ENCODE data around the gene OCLN. TPM values are rescaled to one million over a fixed set of nuclear protein-coding genes. Genes with fewer than 3 reads are reported as not detected.
"Not testable (repeated sequence)": the region's sequence is repeated elsewhere in the genome, so short reads cannot be mapped to it uniquely, and the experiment has no call there.

Gene OCLN
- total RNA-seq (2014; rRNA removed; shearing (Covaris generic)) = 33.3 and 39.9 TPM in 2 replicates

GRCh38 chr5:69492391-69492922, at the start of gene OCLN:
Gene OCLN (plus strand): TSS chr5:69492790. CDS start chr5:69504245, 11,455 bp downstream.
- H3K36me3 ChIP-seq (replicated peaks; ENCODE audit: control insufficient read depth, insufficient read depth, low read length) = no peaks in the 10 kb centered on the region
- H3K27me3 ChIP-seq (ENCODE audit: control insufficient read depth, insufficient read depth, low read length) = no peaks in the 10 kb centered on the region
- H3K4me3 ChIP-seq (ENCODE audit: insufficient read depth, low read depth, low read length) = peak within 1 kb of the TSS; percentile 94
- peak; percentile 98 for DNase-seq

GRCh38 chr5:69444127-69444754, 48.3 kb upstream of the OCLN start:
- DNase-seq = no peak
- no peak overlapping the region for H3K4me3 ChIP-seq (ENCODE audit: insufficient read depth, low read depth, low read length)
- no peaks in the 10 kb centered on the region; the same call in 1 of the 2 replicates for H3K36me3 ChIP-seq (replicated peaks; ENCODE audit: control insufficient read depth, insufficient read depth, low read length)
- no peaks in the 10 kb centered on the region for H3K27me3 ChIP-seq (ENCODE audit: control insufficient read depth, insufficient read depth, low read length)

- Histone ChIP-seq H3K36me3 (replicated peaks; ENCODE audit: control insufficient read depth, insufficient read depth, low read length) (no peaks in the 10 kb centered on the region), H3K27me3 (ENCODE audit: control insufficient read depth, insufficient read depth, low read length) (no peaks in the 10 kb centered on the region), H3K4me3 (ENCODE audit: insufficient read depth, low read depth, low read length) (no peak overlapping the region)
- no peak for DNase-seq
Observed at GRCh38 chr5:69449511-69449910, 43.1 kb upstream of the OCLN start.

DNA sequence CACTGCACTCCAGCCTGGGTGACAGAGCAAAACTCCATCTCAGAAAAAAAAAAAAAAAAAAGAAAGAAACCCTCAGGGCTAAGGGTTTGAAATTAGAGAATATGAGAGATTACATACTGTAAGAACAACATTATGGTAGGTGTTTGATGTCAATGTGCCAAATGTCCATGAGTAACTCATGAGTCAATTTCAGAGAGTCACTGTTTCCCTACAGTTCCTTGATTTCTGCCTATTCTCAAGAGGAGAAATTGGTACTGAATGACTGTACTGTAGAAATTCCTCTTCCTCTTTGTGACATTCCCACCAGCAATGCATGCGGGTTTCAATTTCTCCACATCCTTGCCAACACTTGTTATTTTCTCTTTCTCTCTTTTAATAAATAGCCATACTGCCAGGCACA, 42.5 kb upstream of the OCLN start:
- Histone ChIP-seq H3K4me3 (ENCODE audit: insufficient read depth, low read depth, low read length) (no peak overlapping the region), H3K27me3 (ENCODE audit: control insufficient read depth, insufficient read depth, low read length) (no peaks in the 10 kb centered on the region), H3K36me3 (replicated peaks; ENCODE audit: control insufficient read depth, insufficient read depth, low read length) (no peaks in the 10 kb centered on the region)
- DNase-seq = no peak

GRCh38 chr5:69450527-69450926, 42.1 kb upstream of the OCLN start:
- DNase-seq; H3K27me3 ChIP-seq (ENCODE audit: control insufficient read depth, insufficient read depth, low read length); H3K4me3 ChIP-seq (ENCODE audit: insufficient read depth, low read depth, low read length); H3K36me3 ChIP-seq (replicated peaks; ENCODE audit: control insufficient read depth, insufficient read depth, low read length): not testable (repeated sequence)

GRCh38 chr5:69451941-69452647, 40.5 kb upstream of the OCLN start:
- DNase-seq = no peak
- no peaks in the 10 kb centered on the region for H3K27me3 ChIP-seq (ENCODE audit: control insufficient read depth, insufficient read depth, low read length)

DNA sequence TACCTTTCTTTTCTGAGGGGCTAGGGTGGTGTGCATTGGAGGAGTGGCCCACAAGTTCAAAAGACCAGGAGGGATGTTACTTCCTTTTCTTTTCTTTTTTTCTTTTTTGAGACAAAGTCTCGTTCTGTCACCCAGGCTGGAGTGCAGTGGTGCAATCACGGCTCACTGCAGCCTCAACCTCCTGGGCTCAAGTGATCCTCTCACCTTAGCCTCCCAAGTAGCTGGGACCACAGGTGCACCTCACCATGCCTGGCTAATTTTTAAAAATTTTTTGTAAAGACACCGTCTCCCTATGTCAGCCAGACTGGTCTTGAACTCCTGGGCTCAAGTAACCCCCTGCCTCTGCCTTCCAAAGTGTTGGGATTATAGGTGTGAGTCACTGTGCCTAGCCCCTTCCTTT, 39.1 kb upstream of the OCLN start:
- H3K4me3 ChIP-seq (ENCODE audit: insufficient read depth, low read depth, low read length); H3K36me3 ChIP-seq (replicated peaks; ENCODE audit: control insufficient read depth, insufficient read depth, low read length); H3K27me3 ChIP-seq (ENCODE audit: control insufficient read depth, insufficient read depth, low read length); DNase-seq: not testable (repeated sequence)

More at GRCh38 chr5:69451941-69452647, 40.5 kb upstream of the OCLN start:
- Histone ChIP-seq H3K4me3 (ENCODE audit: insufficient read depth, low read depth, low read length) (no peak overlapping the region), H3K36me3 (replicated peaks; ENCODE audit: control insufficient read depth, insufficient read depth, low read length) (no peaks in the 10 kb centered on the region)

DNA sequence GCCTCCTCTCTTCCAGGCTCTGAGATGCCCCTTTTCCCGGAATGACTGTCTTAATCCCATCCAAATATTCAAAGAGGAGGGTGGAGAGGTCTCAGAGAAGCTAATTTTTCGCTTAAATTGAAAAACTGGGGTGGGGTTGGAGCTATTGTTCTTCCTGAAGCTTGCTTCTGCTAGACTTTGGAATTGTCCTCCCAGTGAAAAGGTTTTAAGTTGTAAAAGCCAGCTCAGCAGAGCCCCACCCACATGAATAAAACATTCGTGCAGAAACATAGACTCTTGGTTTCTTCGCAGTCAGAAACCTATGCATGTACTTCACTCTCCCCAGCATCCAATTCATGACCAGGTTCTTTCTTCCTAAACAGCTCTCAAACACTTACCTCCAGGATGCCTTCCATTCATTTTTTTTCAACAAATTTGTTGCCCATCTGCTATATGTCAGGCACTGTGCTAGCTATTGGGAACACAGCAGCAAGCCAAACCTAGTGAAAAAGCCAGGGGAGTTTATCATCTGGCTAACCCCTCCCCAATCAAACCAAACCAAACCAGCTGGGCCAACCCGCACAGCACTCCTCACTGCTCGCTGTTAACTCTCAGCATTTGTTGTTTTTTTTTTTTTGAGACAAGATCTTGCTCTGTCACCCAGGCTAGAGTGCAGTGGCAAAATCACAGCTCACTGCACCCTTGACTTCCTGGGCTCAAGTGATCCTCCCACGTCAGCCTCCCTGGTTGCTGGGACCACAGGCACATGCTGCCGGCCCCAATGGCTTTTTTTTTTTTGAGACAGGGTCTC, 37.9 kb upstream of the OCLN start:
- Histone ChIP-seq H3K4me3 (ENCODE audit: insufficient read depth, low read depth, low read length) (peak overlapping the region; percentile 12; the same call in 1 of the 2 replicates), H3K36me3 (replicated peaks; ENCODE audit: control insufficient read depth, insufficient read depth, low read length) (no peaks in the 10 kb centered on the region), H3K27me3 (ENCODE audit: control insufficient read depth, insufficient read depth, low read length) (no peaks in the 10 kb centered on the region)
- DNase-seq = peak; percentile 15

GRCh38 chr5:69455428-69455988, 37.1 kb upstream of the OCLN start:
- DNase-seq; H3K36me3 ChIP-seq (replicated peaks; ENCODE audit: control insufficient read depth, insufficient read depth, low read length); H3K4me3 ChIP-seq (ENCODE audit: insufficient read depth, low read depth, low read length); H3K27me3 ChIP-seq (ENCODE audit: control insufficient read depth, insufficient read depth, low read length): not testable (repeated sequence)

DNA sequence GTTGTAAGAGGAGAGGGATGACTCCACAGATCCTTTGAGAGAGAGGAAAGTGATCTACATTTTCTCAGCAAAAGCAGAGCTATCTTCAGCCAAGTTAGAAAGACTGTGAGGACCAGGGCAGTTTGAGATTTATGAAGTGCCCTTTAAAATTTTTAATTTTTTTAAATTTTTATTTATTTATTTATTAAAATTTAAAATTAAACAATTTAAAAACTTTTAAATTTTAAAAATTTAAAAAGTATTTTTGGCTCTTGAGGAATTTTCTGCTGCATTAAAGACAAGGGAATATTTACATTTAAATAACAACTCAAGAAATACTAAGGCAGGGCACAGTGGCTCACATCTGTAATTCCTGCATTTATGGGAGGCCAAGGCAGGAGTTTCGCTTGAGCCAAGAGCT, 30.4 kb upstream of the OCLN start:
- Histone ChIP-seq H3K27me3 (ENCODE audit: control insufficient read depth, insufficient read depth, low read length) (no peaks in the 10 kb centered on the region), H3K36me3 (replicated peaks; ENCODE audit: control insufficient read depth, insufficient read depth, low read length) (no peaks in the 10 kb centered on the region), H3K4me3 (ENCODE audit: insufficient read depth, low read depth, low read length) (no peak overlapping the region)
- DNase-seq = no peak

DNA sequence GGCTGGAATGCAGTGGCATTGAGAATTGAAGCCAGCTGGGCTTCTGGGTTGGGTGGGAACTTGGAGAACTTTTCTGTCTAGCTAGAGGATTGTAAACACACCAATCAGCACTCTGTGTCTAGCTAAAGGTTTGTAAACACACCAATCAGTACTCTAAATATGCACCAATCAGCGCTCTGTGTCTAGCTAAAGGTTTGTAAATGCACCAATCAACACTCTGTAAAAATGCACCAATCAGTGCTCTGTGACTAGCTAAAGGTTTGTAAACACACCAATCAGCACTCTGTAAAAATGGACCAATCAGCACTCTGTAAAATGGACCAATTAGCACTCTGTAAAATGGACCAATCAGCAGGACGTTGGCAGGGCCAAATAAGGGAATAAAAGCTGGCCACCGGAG, 26.2 kb upstream of the OCLN start:
- not testable (repeated sequence) for H3K27me3 ChIP-seq (ENCODE audit: control insufficient read depth, insufficient read depth, low read length); H3K36me3 ChIP-seq (replicated peaks; ENCODE audit: control insufficient read depth, insufficient read depth, low read length); H3K4me3 ChIP-seq (ENCODE audit: insufficient read depth, low read depth, low read length)

DNA sequence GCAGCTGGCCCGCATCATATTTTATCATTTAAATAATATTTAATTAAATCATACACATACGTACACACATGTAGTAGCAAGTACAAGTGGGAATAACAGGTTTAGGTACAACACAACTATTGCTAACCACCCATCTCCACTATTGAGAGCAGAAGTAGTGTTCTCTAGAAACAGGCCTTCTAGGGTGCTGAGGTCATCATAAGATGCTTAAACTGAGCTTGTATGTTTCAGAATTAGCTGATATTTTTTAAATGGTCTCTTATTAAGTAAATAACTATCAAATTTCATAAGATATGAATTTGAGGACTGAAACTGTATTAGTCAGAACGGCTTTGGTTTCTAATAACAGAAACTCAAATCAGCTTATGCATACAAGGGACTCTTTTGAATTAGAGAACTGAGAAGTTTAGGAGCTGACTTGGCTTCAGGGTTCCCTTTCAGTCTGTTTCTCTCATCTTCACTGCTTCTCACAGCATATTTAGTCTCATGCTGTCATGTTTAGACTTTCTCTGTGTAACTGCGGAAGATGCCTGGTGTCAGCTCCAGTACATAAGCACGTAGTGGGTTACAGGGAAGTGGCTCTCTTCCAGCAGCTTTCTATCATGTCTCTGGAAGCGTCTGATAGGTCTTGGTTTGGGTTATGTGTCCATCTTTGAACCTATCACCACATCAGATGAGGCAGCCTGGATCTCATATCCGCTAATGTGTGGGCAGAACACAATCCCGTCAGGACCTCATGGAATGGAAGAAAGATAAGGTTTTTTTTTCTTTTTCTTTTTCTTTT, 25.0 kb upstream of the OCLN start:
- Histone ChIP-seq H3K27me3 (ENCODE audit: control insufficient read depth, insufficient read depth, low read length) (no peaks in the 10 kb centered on the region), H3K4me3 (ENCODE audit: insufficient read depth, low read depth, low read length) (no peak overlapping the region), H3K36me3 (replicated peaks; ENCODE audit: control insufficient read depth, insufficient read depth, low read length) (no peaks in the 10 kb centered on the region)
- DNase-seq = no peak

More for the DNA sequence above, 26.2 kb upstream of the OCLN start:
- DNase-seq = not testable (repeated sequence)

GRCh38 chr5:69468631-69469030, 24.0 kb upstream of the OCLN start:
- DNase-seq = no peak
- Histone ChIP-seq H3K36me3 (replicated peaks; ENCODE audit: control insufficient read depth, insufficient read depth, low read length) (no peaks in the 10 kb centered on the region), H3K27me3 (ENCODE audit: control insufficient read depth, insufficient read depth, low read length) (no peaks in the 10 kb centered on the region), H3K4me3 (ENCODE audit: insufficient read depth, low read depth, low read length) (no peak overlapping the region)

DNA sequence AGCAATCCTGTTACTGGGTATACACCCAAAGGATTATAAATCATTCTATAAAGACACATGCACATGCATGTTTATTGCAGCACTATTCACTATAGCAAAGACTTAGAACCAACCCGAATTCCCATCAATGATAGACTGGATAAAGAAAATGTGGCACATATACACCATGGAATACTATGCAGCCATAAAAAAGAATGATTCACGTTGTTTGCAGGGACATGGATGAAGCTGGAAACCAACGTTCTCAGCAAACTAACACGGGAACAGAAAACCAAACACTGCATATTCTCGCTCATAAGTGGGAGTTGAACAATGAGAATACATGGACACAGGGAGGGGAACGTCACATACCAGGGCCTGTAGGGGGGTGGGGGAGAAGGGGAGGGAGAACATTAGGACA, 21.1 kb upstream of the OCLN start:
- H3K27me3 ChIP-seq (ENCODE audit: control insufficient read depth, insufficient read depth, low read length); DNase-seq; H3K4me3 ChIP-seq (ENCODE audit: insufficient read depth, low read depth, low read length); H3K36me3 ChIP-seq (replicated peaks; ENCODE audit: control insufficient read depth, insufficient read depth, low read length): not testable (repeated sequence)

Measured in H7 (cell line).